ENCODE data around the gene SCO2.

The SCO2 gene

GRCh38 chr22:50532824-50533796 lies 7.7 kb upstream of the SCO2 start:
- DNase-seq (ENCODE audit: low spot score), result no peak

GRCh38 chr22:50531962-50532674 lies 6.7 kb upstream of the SCO2 start:
- DNase-seq (ENCODE audit: low spot score), result no peak

GRCh38 chr22:50531546-50531961 lies 6.2 kb upstream of the SCO2 start:
- no peak for DNase-seq (ENCODE audit: low spot score)

- DNase-seq (ENCODE audit: low spot score), result no peak
Observed at GRCh38 chr22:50530877-50531545, 5.6 kb upstream of the SCO2 start.

GRCh38 chr22:50530580-50530876 lies 5.1 kb upstream of the SCO2 start:
- DNase-seq (ENCODE audit: low spot score), result no peak

GRCh38 chr22:50529897-50530579 lies 4.6 kb upstream of the SCO2 start, which contains the start of gene TYMP:
Gene TYMP, minus strand, starts transcription at chr22:50530012. Its CDS starts 303 bp downstream, at chr22:50529709.
- DNase-seq (ENCODE audit: low spot score), result no peak

- DNase-seq (ENCODE audit: low spot score), result no peak
Observed at GRCh38 chr22:50529416-50529896, 4.1 kb upstream of the SCO2 start.

- no peak for DNase-seq (ENCODE audit: low spot score)
Observed at GRCh38 chr22:50528682-50529415, 3.5 kb upstream of the SCO2 start.

GRCh38 chr22:50527921-50528681 lies 2.7 kb upstream of the SCO2 start:
- no peak for DNase-seq (ENCODE audit: low spot score)

- DNase-seq (ENCODE audit: low spot score), result peak; percentile 74
Observed at GRCh38 chr22:50526834-50527801, 1.7 kb upstream of the SCO2 start.

- DNase-seq (ENCODE audit: low spot score), result peak; percentile 84
Observed at GRCh38 chr22:50526108-50526833, 873 bp upstream of the SCO2 start.

GRCh38 chr22:50525858-50526107 lies 385 bp upstream of the SCO2 start:
- no peak for DNase-seq (ENCODE audit: low spot score)

GRCh38 chr22:50524676-50525103 lies 708 bp downstream of the SCO2 start:
- DNase-seq (ENCODE audit: low spot score), result no peak

- peak; percentile 72 for DNase-seq (ENCODE audit: low spot score)
Observed at GRCh38 chr22:50523806-50524675, 1.4 kb downstream of the SCO2 start.

- no peak for DNase-seq (ENCODE audit: low spot score)
Observed at GRCh38 chr22:50523458-50523805, 2.0 kb downstream of the SCO2 start.

GRCh38 chr22:50522806-50523438 lies 2.5 kb downstream of the SCO2 start:
- DNase-seq (ENCODE audit: low spot score), result no peak
